GM10847 (cell line): Measurements from ENCODE around the gene FAM184A.

ENCODE experiments used
- POLR2A ChIP-seq: IDR thresholded peaks from 2 replicates; pipeline ENCODE4 v1.6.1; 2011; ENCODE audit not compliant: insufficient read length; ENCODE audit errors: extremely low read depth

FAM184A gene

DNA sequence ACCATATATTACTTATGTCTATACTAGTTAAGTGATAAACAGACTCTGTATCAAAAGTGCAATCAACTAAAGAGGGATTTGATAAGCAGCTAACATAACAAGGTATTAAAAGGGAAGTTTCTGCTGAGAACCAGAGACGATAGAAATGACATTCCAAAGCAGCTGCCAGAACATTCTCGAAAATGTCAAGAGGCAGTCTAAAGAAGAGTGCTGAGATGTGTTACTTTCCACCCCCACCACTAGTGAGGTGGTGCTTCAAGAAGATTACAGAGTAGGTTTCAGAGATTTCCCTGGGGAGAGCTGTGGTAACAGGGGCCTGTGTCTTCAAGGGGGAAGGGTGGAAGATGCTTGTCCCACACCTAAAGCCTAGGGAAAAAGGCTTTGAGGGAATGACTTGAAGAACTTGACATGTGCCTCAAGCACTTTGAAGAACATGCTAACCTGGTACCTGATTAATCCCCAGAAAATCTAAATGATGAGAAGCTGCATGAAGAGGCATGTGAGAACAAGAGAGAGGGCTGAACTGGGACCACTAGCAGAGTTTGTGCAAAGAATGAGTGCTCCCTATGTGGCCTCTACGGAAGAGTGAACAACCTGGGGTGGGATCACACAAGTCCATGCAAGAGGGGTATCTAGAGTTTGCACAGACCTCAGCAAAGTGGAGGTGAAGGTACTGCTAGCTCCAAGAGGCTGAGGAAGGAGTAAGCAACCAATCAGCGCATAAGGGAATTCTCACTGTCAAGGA lies 5.0 kb downstream of the FAM184A start:
- no peak for TF ChIP-seq POLR2A

DNA sequence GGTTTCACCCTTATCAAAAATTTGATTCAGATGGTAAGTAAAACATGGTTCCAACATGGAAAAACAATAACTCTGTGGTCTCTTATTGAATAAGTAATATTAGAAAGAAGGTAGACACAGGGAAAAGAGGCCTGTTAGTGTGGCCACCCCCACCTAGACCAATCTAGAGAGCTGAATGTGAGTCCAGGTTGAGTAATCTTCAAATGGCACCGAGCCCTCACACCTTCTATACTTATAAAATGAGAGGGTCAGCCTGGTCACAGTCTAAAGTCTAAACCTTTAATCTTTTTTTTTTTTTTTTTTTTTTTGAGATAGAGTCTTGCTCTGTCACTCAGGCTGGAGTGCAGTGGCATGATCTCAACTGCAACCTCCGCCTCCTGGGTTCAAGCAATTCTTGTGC lies 6.9 kb downstream of the FAM184A start:
- no peak for TF ChIP-seq POLR2A

DNA sequence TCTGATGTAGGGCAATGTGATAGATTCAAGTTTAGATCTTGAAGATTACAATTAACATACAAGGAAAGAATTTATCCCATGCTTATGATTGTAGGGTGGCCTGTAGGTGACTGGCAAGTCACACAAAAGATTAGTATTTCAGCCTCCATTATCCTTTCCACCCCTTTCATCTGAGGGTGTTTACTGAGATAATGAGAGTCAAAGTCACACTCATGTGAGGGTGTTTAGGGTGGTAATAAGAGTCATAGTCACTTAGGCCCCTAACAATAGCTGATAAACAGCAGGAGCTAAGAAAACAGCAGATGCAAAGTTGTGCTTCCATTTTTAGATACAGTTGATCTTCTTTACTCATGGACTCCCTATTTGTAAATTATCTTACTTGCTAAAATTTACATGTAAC lies 11.4 kb downstream of the FAM184A start:
- no peak for TF ChIP-seq POLR2A

DNA sequence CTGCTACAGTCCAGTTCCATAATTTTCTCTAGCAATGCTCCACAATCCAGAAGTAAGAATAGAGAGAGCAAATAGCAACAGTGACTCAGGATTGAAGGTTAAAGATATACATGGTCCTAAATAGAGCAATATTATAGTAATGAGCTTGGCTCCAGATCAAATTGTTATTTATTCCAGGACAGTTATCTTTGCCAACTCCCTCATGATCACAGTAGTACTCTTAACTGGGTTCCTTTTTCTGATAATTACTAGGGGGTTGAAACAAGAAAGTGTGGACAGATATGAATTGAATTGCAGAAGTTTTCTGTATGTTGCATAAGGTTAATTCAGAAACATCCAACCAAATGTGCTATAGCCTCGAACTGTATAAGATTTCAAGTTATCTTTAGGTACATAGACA lies 11.9 kb downstream of the FAM184A start:
- TF ChIP-seq POLR2A, result no peak

DNA sequence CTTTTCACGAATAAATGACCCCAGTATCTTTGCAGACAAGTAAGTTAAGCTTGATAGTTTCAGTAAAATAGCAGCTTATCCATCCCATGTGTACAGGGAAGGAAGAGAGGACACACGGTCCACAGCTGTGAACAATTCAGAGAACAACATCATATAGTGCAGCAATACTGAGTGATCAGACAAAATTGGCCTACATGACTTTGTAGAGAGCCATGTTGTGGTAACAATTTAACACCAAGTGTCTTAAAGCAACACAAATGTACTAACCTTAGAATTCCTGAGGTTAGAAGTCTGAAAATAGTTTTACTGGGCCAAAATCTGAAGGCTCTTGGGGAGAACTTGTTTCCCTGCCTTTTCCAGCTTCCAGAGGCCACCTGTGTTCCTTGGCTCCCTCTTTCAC lies 12.5 kb downstream of the FAM184A start:
- TF ChIP-seq POLR2A, result no peak

DNA sequence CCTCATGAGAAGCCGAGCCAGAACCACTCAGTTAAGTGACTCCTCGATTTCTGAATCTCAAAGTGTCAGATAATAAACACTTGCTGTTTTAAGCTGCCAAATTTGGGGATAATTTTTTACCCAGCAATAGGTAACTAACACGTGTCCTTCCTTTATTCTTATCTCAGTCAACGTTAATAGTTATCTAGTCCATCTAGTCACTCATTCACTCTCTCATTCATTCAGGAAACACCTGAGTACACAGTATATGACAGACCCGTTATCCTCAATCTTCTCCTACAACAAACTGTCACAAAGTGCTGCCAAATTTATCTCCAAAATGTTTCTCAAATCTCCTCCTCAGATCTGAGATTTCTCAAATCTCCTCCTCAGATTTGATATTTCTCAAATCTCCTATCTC lies 13.1 kb downstream of the FAM184A start:
- no peak for TF ChIP-seq POLR2A

DNA sequence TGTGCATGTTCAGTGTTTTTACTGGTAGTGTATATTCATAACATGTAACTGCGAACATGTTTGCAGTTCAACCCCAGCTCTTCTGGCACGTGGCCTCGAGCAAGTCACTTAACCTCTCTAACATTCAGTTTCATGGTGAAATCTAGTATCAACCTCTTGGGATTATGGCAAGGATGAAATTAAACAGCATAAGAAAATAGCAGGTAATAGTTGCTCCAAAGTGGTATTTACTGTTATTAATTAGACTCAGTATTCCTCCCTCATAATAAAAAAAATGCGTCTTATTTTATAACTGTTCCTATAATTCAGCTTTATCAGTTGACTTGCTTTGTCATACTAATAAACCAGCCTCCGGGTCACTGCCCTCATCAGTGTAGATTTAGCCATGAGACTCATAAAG lies 15.0 kb downstream of the FAM184A start:
- TF ChIP-seq POLR2A, result no peak

DNA sequence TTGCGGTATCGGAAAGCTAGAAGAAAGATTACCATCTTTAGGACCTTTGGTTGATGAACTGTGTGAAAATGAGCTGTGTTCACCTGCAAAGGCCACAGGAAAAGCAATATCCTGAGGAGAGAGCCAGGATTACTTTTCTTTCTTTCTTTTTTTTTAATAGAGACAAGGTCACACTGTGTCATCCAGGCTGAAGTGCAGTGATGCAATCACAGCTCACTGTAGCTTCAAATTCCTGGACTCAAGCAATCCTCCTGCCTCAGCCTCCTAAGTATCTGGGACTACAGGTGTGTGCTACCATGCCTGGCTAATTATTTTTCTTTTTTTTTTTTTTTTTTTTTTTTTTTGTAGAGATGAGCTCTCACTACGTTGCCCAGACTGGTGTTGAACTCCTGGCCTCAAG lies 17.2 kb downstream of the FAM184A start:
- TF ChIP-seq POLR2A, result no peak

DNA sequence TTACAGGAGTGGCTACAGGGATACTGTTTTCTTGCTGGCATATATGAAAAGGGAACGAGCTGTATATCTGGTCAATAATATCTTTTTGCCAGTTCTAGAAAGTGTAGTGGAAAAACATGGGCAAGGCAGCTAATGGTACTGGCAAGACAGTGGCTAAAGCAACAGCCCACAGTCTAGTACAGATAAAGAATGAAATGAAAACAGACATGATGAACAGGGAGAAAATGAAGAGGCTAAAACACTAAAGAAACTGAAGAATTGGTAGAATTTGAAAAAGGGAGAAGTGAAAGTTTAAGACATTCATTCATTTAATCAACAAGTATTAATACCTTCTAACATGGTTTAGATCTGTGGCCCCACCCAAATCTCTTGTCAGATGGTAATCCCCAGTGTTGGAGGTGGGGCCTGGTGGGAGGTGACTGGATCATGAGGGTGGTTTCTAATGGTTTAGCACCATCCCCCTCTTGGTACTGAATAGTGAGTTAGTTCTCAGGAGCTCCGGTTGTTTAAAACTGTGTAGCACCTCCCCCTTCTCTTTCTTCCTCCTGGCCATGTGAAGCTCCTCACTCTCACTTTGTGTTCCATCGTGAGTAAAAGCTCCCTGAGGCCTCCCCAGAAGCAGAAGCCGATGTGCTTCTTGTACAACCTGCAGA lies 18.1 kb downstream of the FAM184A start:
- no peak for TF ChIP-seq POLR2A

DNA sequence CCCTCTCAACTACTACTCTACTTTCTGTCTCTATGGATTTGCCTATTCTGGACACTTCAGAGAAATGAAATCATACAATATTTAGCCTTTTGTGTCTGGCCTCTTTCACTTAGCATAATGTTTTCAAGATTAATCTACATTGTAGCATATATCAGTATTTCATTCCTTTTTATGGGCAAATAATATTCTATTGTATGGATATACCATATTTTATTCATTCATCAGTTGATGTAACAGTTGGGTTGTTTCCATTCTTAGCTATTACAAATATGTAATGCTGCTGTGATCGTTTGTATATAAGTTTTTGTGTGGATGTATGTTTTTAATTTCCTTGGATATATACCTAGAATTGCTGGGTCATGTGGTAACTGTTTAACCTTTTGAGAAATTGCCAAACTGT lies 23.4 kb downstream of the FAM184A start:
- TF ChIP-seq POLR2A, result no peak

DNA sequence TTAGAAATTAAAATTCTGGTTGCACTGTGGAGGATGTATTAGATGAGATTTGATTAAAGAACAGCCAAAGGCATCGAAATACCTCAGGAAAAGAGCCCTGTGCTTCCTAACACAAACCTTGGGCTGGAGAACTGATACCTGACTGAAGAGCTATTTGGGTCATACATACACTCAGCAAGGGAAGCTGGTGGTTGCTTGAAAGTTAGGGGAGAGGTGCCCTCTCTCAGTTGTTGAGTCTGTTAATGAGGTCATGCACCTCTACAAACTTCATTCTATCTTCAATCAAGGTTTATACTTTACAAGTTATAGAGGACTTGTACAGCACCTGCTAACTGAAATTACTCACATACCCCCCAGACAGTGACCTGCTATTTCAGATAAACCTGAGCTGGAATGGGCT lies 25.5 kb downstream of the FAM184A start:
- no peak for TF ChIP-seq POLR2A

DNA sequence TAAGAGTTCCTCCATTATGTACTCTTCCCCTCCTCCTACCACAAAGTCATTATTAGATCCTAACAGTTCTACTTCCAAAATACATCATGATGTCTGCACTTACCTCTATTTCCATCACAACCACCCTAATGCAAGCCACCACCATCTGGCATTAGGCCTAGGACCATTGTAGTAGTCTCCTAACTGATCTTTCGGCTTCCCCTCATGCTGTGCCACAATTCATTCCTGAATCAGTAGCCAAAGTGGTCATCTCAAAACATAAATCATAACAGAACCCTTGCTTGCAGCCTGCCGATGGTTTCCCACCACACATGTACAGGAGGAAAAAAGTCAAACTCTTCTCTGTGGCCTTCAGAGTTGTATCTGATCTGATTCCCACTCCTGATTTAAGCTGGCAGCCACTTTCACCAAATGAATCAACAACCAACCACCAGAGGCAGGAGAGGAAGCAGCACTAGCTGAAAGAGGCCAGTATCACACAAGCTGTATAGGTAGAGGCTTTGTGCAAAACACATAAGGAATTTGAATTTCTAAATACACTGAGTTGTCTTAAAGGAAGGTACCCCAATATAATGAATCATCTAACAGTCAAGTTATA lies 26.1 kb downstream of the FAM184A start:
- TF ChIP-seq POLR2A, result no peak

DNA sequence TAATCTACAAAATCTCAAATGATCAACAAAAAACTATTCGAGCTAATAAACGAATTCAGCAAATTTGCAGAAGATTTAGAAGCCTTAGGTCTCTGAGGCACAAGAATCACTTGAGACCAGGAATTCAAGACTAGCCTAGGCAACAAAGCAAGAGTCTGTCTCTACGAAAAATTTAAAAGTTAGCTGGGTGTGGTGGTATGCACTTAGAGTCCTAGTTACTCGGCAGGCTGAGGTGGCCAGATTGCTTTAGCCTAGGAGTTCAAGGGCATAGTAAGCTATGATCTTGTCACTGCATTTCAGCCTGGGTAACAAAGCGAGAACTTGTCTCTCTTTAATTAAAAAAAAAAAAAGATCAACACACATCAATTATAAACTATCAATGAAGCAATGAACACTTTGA lies 34.2 kb downstream of the FAM184A start:
- TF ChIP-seq POLR2A, result no peak

DNA sequence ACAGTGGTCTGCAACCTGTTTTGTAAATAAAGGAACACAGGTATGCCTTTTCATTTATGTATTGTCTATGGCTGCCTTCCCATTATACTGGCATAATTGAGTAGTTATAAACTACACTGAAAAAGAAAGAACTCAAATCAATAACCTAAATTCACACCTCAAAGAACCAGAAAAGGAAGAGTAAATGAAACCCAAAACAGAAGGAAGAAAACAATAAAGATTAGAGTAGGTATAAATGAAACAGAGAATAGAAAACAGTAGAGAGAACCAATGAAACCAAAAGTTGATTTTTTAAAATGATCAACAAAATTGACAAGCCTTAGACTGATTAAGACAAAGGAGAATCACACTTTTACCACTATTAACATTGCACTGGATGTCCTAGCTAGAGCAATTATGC lies 34.7 kb downstream of the FAM184A start:
- no peak for TF ChIP-seq POLR2A

DNA sequence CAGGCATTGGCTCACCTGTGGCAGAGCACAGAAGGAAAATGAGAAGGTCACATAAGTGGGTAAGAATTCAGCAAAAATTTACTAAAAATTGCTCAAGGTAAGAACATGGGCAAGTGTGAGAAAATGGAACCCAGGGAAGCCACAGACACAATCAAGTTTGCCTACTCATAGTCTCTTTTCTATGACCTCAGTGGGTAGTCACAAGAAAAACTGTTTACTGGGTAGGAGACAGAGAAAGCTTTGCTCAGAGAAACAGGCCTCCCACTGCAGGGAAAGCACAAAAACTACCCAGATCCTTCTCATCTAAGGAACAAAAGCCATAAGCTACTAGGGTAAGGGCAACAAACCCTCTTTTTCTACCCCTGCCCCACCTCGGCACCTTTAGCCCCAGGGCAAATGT lies 35.2 kb downstream of the FAM184A start:
- TF ChIP-seq POLR2A, result no peak

DNA sequence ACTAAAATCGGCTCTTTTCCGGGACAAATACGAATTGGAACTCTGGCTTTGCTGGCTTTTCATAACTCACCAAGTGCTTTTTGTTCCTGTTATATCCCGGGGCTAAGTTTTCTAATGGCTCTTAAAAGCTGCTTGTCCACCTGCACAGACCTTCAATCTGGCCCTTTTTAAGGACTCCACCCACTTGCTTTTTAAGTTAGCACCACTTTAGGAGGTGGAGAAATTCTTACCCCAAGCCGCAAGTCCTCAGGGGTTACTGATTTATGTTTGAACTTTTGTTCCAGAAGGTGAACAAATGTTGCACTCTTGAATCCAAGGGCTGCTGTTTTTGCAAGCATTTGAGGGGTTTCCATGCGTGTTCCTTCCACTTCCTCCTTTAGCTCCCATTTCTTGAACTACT lies 37.8 kb downstream of the FAM184A start:
- TF ChIP-seq POLR2A, result no peak

DNA sequence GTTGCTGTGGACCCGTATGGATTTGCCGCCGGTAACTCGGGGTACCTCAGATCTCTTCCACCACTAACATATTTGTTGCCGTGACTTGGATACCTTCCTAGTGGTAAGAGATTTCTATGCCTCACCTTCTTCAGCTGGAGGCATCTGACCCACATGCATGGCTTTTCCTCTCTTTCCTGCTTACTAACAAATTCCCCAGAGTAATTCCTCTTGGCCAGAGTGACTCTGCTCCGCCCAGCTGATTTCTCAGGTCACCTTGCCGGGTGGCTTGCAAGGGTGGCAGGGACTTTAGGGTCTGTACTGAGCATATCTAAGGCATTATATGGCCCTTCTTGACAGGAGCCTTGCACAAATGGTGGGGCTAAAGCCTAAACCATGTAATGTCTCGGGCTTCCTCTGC lies 38.2 kb downstream of the FAM184A start:
- TF ChIP-seq POLR2A, result no peak

DNA sequence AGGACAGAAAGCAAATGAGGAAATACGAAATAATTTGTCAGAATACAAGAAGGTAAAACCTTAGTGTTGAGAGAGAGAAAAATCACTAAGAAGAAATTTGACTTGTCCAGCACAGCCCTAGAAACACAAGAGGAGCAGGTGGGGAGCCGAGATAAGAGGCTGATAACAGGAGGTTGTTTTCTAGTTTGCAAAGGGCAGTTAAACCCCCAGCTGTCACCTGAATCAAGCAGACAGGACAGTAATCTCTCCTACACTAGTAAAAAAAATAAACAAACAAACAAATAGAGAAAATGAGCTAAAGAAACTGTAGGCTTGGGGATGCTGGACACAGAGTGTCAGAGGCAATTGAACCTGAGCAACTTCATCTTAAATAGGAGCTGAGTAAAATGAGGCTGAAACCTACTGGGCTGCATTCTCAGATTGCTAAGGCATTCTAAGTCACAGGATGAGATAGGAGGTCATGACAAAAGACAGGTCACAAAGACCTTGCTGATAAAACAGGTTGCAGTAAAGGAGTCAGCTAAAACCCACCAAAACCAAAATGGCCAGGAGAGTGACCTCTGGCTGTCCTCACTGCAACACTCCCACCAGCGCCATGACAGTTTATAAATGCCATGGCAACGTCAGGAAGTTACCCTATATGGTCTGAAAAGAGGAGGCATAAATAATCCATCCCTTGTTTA lies 40.4 kb downstream of the FAM184A start:
- no peak for TF ChIP-seq POLR2A
